GF-D8 (cell line): Measurements from ENCODE around the gene CTSW.
"Not testable (repeated sequence)": the region's sequence is repeated elsewhere in the genome, so short reads cannot be mapped to it uniquely, and the experiment has no call there.

ENCODE experiments used
- DNase-seq: peaks from one replicate; lab custom pipeline; 2025; lab: John Stamatoyannopoulos, UW

Gene CTSW

GRCh38 chr11:65885808-65886536 is 6.3 kb downstream of the CTSW start:
- no peak for DNase-seq

GRCh38 chr11:65886826-65887722 is 7.4 kb downstream of the CTSW start:
- no peak for DNase-seq

- DNase-seq, result no peak
Observed at GRCh38 chr11:65887723-65888162, 8.1 kb downstream of the CTSW start.

GRCh38 chr11:65888163-65888814 is 8.7 kb downstream of the CTSW start, which contains the start of gene FIBP:
Gene FIBP (minus strand): TSS chr11:65888471. CDS start chr11:65888418, 53 bp downstream.
- DNase-seq, result peak; percentile 87

GRCh38 chr11:65890324-65891218 is 10.9 kb downstream of the CTSW start, which contains the start of gene CCDC85B:
Gene CCDC85B (plus strand): TSS chr11:65890673. CDS start chr11:65890784, 111 bp downstream.
- peak; percentile 90 for DNase-seq

DNA sequence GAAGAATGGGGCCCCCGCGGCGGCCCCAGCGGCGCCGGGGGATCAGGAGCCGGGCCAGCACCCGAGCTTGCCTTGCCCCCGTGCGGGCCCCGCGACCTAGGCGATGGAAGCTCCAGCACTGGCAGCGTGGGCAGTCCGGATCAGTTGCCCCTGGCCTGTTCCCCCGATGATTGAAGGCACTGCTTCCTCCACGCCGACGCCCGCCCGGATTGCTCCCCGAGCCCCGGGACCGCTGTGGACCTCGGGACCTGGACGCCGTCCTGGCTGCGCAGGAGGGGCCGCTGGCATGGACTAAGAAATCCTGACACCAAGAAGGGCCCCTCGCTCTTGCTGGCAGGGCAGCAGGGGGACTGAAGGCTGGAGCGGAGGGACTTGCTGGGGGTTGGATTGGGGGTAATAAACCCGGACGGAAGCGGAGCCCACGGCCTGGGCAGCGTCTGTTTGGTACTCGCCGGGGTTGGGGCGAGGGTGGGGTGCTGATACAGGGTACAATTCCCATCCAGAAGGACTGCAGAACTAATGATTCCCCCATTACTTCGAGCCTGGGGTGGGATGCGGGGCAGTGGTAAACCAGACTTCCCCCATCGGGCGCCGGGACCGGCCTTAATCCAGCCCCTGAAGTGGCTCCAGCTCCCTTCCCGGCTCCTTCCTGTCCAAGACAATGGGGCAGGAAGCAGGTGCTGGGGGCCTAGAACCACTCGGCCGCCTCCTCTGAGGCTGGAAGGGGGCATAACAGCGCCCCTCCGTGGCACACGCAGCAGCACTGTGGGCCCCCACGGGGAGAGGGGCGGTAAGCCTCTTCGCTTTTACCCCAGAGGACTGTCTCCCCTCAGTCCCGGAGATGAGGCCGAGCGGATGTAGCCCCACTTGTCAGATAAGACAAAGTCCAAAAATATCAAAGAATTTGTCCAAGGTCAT is 11.8 kb downstream of the CTSW start:
- no peak for DNase-seq

GRCh38 chr11:65892137-65892540 is 12.5 kb downstream of the CTSW start:
- DNase-seq, result not testable (repeated sequence)

DNA sequence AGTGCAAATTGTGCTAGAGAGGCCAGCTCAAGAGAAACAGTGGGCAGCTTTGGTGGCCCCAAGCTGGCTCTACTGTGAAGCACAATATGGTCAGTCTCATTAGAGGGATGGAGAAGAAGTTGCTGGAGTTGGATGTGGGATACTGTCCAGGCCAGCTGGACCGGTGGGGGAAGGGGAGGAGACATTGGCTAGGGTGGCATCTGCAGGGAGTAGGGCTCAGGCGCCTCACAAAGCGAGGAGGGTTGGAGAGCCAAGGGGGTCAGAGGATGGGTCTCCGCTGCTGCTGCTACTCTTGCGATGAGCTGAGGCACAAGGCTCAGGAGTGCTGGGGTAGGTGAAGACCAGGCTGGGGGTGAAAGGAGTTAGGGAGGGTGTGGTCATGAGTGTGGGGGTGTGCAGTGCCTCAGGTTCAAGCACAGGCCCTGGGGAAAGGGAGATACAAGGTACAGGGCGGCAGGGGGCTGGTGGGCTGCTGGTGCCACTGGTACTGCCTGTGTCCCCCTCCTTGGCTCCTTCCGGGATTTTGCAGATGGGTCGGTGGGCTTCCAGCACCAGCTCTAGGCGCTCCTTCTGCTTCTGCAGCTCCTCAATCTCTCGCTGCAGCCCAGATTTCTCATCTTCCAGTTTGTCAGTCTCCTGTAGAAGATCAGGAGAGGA is 13.2 kb downstream of the CTSW start:
- no peak for DNase-seq

DNA sequence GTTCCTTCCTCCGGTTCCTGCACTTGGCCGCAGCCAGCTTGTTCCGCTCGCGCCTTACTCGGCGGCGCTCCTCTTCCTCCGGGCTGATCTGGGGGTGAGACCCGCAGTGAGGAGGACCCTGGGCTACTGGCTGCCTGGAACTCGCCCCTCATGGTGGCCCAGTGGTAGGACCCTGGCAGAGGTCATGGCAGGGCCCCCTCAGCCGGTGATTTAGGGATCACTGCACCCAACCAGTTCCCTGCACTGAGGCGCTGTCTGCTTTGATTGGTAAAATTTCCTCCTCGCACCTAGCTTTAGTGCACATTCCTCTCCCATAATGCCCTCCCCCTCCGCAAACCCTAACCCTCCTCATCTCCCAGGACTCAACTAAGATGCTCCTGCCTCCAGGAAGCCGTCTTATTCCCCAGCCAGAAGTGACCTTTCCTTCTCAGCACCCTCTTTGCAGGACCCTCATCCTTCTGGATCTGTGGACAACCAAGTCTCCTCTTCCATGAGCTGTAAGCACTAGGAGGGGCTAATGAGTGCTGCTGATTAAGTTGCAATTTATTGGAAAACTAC is 14.5 kb downstream of the CTSW start:
- DNase-seq, result no peak

DNA sequence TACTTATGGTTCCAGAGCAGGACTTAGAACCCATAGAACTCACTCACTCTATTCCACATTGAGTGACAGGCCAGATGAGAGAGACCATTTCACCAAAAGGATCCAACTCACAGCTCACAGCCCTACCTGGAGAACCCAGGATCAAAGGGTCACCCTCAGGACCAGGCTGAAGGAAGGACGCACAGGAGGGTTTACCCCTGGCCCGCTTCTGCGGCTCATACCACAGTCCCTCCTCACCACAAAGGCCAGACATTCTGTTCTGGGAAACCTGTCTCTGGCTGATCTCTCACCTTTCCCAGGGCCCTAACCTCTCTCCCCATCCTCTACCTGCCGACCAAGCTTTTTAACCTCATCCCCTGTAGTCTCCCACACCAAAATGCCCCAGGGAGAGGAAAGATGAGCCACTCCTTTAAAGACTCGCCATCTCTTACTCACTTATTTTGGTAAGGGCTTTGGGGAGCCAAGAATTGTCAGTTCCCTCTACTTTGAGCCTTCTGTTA is 15.9 kb downstream of the CTSW start:
- DNase-seq, result no peak

- DNase-seq, result no peak
Observed at GRCh38 chr11:65896034-65896999, 16.7 kb downstream of the CTSW start.

- DNase-seq, result no peak
Observed at GRCh38 chr11:65897020-65897471, 17.4 kb downstream of the CTSW start.

GRCh38 chr11:65898656-65899355 is 19.2 kb downstream of the CTSW start:
- no peak for DNase-seq

DNA sequence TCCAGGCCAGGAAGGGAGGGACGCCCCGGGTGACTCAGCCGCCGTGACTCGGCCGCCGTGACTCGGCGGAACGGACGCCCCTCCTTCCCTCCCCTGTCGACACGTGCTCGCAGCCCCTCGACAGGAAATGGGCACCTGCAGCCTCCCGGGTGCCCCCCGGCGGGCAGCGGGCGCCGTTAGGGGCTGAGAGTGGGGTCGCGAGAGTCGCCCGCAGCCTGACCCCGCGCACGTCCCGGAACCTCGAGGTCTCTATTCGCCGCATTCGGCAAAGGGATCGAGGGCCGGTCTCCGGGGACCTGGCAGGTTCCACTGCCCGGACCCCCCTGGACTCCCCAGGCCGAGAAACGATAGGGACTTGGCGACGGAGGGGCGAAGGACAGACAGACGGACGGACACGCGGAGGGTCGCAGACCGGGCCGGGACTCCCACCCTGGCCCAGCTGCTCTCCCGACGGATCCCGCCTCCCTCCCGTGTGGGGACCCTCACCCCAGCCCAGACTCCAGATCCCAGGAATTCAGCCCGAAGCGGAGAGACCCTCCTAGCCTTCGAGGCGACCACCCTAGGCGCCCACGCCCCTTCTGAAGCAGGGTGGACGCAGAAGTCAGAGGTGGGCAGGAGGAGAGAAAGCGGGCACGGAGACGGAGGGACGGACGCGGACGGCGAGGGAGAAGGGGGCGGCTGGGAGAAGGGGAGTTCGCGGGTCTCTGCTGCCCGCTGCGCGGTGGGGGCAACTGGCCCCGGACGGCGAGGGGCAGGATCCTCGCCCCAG is 19.9 kb downstream of the CTSW start:
- peak; percentile 26 for DNase-seq

DNA sequence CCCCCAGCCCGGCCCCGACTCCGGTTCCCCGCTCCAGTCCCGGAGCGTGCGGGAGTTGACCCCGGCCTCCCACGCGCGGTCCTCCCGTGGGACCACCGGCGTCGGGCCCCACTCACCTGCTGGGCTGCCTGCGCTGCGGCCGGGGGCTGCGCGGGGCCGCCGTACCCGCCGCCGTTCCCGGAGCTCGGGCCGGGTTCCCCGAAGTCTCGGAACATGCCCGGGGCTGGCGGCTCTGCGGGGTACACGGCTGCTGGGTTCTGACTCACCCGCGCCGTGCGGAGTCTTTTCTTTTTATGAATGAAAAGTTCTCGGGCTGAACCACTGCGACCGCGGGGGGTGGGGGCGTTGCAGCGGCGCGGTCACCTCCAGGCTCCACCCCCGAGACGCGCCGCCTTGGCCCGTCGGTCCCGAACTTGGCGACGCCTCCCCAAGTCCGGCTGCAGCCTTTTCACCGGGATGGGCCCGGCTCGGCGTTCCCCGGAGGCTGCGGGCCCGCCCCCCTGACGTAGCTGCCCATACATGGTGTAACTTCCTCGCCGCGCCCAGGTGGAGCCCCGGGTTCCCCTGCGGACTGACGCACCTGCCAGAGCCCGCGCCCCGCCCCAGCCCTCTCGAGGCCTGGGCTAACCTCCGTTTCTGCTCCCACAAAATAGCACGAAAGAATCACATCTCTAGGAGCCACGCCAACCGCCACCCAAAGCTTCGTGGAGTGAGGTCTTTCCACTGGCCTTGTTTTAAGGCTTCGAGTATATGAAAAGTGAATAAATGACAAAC is 20.7 kb downstream of the CTSW start, which contains the start of gene FOSL1:
FOSL1 (minus strand) TSS at position 264 of the 774 bp plus-strand sequence; CDS start at position 215, 49 bp downstream.
- DNase-seq, result peak; percentile 61

DNA sequence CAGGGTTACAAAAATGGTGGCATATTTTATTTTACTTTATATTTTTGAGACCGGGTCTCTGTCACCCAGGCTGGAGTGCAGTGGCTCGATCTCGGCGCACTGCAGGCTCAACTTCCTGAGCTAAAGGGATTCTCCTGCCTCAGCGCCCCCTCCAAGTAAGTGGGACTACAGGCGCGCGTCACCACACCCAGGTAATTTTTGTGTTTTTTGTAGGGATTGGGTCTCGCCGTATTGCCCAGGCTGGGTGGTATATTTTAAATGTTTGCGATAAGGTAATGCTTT is 21.2 kb downstream of the CTSW start:
- DNase-seq, result no peak
